ENCODE data around the gene CNTNAP5.

- TF ChIP-seq, protein P1, sequence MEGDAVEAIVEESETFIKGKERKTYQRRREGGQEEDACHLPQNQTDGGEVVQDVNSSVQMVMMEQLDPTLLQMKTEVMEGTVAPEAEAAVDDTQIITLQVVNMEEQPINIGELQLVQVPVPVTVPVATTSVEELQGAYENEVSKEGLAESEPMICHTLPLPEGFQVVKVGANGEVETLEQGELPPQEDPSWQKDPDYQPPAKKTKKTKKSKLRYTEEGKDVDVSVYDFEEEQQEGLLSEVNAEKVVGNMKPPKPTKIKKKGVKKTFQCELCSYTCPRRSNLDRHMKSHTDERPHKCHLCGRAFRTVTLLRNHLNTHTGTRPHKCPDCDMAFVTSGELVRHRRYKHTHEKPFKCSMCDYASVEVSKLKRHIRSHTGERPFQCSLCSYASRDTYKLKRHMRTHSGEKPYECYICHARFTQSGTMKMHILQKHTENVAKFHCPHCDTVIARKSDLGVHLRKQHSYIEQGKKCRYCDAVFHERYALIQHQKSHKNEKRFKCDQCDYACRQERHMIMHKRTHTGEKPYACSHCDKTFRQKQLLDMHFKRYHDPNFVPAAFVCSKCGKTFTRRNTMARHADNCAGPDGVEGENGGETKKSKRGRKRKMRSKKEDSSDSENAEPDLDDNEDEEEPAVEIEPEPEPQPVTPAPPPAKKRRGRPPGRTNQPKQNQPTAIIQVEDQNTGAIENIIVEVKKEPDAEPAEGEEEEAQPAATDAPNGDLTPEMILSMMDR (IDR thresholded peaks at IDR 0.05) = no peak
- TF ChIP-seq POLR2AphosphoS5 (IDR thresholded peaks at IDR 0.05) = no peak
- TF ChIP-seq EP300 (IDR thresholded peaks at IDR 0.05; ENCODE audit: low read depth) = no peak
- TF ChIP-seq POLR2A (IDR thresholded peaks at IDR 0.05) = no peak
These were observed 56.1 kb downstream of the CNTNAP5 start for GRCh38 chr2:124081154-124081716.
